ENCODE results near the gene NAA35. TPM values are rescaled to one million over a fixed set of nuclear protein-coding genes. Genes with fewer than 3 reads are reported as not detected.

The NAA35 gene
- total and polyA plus RNA-seq, 11 donors, result 4.0 to 21.8 (median 16.5) TPM

- ATAC-seq (no peak), DNase-seq (no peak)
- Histone ChIP-seq H3K9me3 (no peaks in the 10 kb centered on the region), H3K4me1 (no peaks in the 10 kb centered on the region), H3K36me3 (no peaks in the 10 kb centered on the region), H3K4me3 (no peak overlapping the region), H3K27ac (no peak overlapping the region), H3K27me3 (no peaks in the 10 kb centered on the region)
- 58 to 77% (median 71%) methylated on average over 6 of the region's 6 CpGs for WGBS, 4 donors
- intact Hi-C loops (cut with DNase I), result no loop called here
- no peak for TF ChIP-seq POLR2A (IDR thresholded peaks at IDR 0.05)
- TF ChIP-seq CTCF (IDR thresholded peaks at IDR 0.05), result no peak
These were observed 42.6 kb upstream of the NAA35 start for GRCh38 chr9:85898332-85898731.

- H3K9me3 ChIP-seq, result no peaks in the 10 kb centered on the region
- H3K4me3 ChIP-seq, result no peak overlapping the region
- H3K36me3 ChIP-seq, result no peaks in the 10 kb centered on the region
- 92 to 96% (median 94%) methylated on average over 16 of the region's 16 CpGs for WGBS, 4 donors
- ATAC-seq, result no peak
- TF ChIP-seq POLR2A (IDR thresholded peaks at IDR 0.05) (no peak), CTCF (IDR thresholded peaks at IDR 0.05) (no peak)
- H3K27ac ChIP-seq, result no peak overlapping the region
- no peaks in the 10 kb centered on the region for H3K27me3 ChIP-seq
- DNase-seq, result no peak
- no peaks in the 10 kb centered on the region for H3K4me1 ChIP-seq
- intact Hi-C loops (cut with DNase I), result no loop called here
These were observed 41.6 kb upstream of the NAA35 start for GRCh38 chr9:85899388-85899787.

GRCh38 chr9:85900504-85901201, 40.3 kb upstream of the NAA35 start:
- DNase-seq, result no peak
- H3K27me3 ChIP-seq, result no peaks in the 10 kb centered on the region
- ATAC-seq, result no peak
- TF ChIP-seq CTCF (IDR thresholded peaks at IDR 0.05) (peak in 6 of 12 donors; percentile 20 to 47 (median 36)), POLR2A (IDR thresholded peaks at IDR 0.05) (no peak)
- H3K4me1 ChIP-seq, result no peaks in the 10 kb centered on the region
- H3K27ac ChIP-seq, result no peak overlapping the region
- no peaks in the 10 kb centered on the region for H3K36me3 ChIP-seq
- 51 to 56% (median 52%) methylated on average over 9 of the region's 9 CpGs for WGBS, 4 donors
- no peaks in the 10 kb centered on the region for H3K9me3 ChIP-seq
- H3K4me3 ChIP-seq, result no peak overlapping the region
- intact Hi-C loops (cut with DNase I), result no loop called here

GRCh38 chr9:85904975-85905374, 36.0 kb upstream of the NAA35 start:
- H3K4me3 ChIP-seq, result no peak overlapping the region
- no peaks in the 10 kb centered on the region for H3K9me3 ChIP-seq
- H3K4me1 ChIP-seq, result no peaks in the 10 kb centered on the region
- TF ChIP-seq POLR2A (IDR thresholded peaks at IDR 0.05), result no peak
- TF ChIP-seq CTCF (IDR thresholded peaks at IDR 0.05), result no peak
- WGBS, 4 donors, result 92 to 97% (median 96%) methylated on average over 2 of the region's 2 CpGs
- intact Hi-C loops (cut with DNase I), result no loop called here
- ATAC-seq (no peak), DNase-seq (no peak)
- no peaks in the 10 kb centered on the region for H3K36me3 ChIP-seq
- H3K27me3 ChIP-seq, result no peaks in the 10 kb centered on the region
- H3K27ac ChIP-seq, result no peak overlapping the region

Data from heart left ventricle (tissue), 16 donors.